ENCODE measurements around the gene WNK2.
A peak's percentile ranks its signal among the peaks of the same experiment; 100 is the strongest.

Gene WNK2

GRCh38 chr9:93297659-93298497, 113.9 kb downstream of the WNK2 start:
- no peak for DNase-seq

GRCh38 chr9:93298498-93299417, 114.8 kb downstream of the WNK2 start:
- DNase-seq, result no peak

- no peak for DNase-seq
These were observed 115.7 kb downstream of the WNK2 start for GRCh38 chr9:93299418-93300174.

GRCh38 chr9:93300175-93300572, 116.2 kb downstream of the WNK2 start:
- no peak for DNase-seq

GRCh38 chr9:93300585-93301081, 116.7 kb downstream of the WNK2 start:
- DNase-seq, result no peak

- no peak for DNase-seq
These were observed 117.4 kb downstream of the WNK2 start for GRCh38 chr9:93301291-93301811.

- no peak for DNase-seq
These were observed 118.1 kb downstream of the WNK2 start for GRCh38 chr9:93301911-93302541.

GRCh38 chr9:93302586-93303257, 118.8 kb downstream of the WNK2 start:
- DNase-seq, result peak; percentile 54

- DNase-seq, result no peak
These were observed 119.4 kb downstream of the WNK2 start for GRCh38 chr9:93303258-93303771.

- no peak for DNase-seq
These were observed 120.1 kb downstream of the WNK2 start for GRCh38 chr9:93303806-93304573.

GRCh38 chr9:93304574-93305496, 120.9 kb downstream of the WNK2 start:
- DNase-seq, result peak; percentile 14

- DNase-seq, result no peak
These were observed 121.6 kb downstream of the WNK2 start for GRCh38 chr9:93305497-93306020.

GRCh38 chr9:93306081-93306480, 122.1 kb downstream of the WNK2 start:
- no peak for DNase-seq

GRCh38 chr9:93306579-93307091, 122.7 kb downstream of the WNK2 start:
- DNase-seq, result no peak

- no peak for DNase-seq
These were observed 123.7 kb downstream of the WNK2 start for GRCh38 chr9:93307468-93308157.

GRCh38 chr9:93308158-93308602, 124.2 kb downstream of the WNK2 start:
- no peak for DNase-seq

- no peak for DNase-seq
These were observed 124.7 kb downstream of the WNK2 start for GRCh38 chr9:93308676-93309075.

GRCh38 chr9:93309889-93310425, 126.0 kb downstream of the WNK2 start:
- no peak for DNase-seq

Data from NCI-H226 (cell line).